GM12878 (cell line): ENCODE measurements around the gene ITGA2. TPM values are rescaled to one million over a fixed set of nuclear protein-coding genes. Genes with fewer than 3 reads are reported as not detected.

Source experiments
- ATAC-seq: fragments of 200-7000 bp; cut with Tn5 transposase; 3 replicates; pipeline ENCODE4 v1.9.1; 2020; ENCODE audit warnings: mild to moderate bottlenecking, moderate library complexity
- BruUV-seq: library from RNA; stranded (reverse); fragments of 400-500 nt; replicated peaks from 2 replicates; lab custom pipeline; 2021; lab: Mats Ljungman, UMichigan
- CTCF ChIA-PET: fragments of 300-600 bp; sonication (Branson Sonifier 250); formaldehyde crosslinking; extraction: SDS; loops from one replicate; lab custom pipeline; 2021; ENCODE audit warnings: inconsistent platforms; lab: Yijun Ruan, JAX
- POLR2A ChIA-PET: fragments of 350-600 bp; formaldehyde crosslinking; extraction: SDS; loops from one replicate; lab custom pipeline; 2021; ENCODE audit warnings: inconsistent platforms; lab: Charles Lee
- RAD21 ChIA-PET: fragments of 300-600 bp; sonication (Branson Sonifier 250); formaldehyde crosslinking; loops from one replicate; lab custom pipeline; 2023; ENCODE audit warnings: antibody characterized with exemption; ENCODE audit not compliant: unreplicated experiment; lab: Charles Lee
- SMC1A ChIA-PET: fragments of 300-600 bp; sonication (Branson Sonifier 250); formaldehyde crosslinking; loops from one replicate; lab custom pipeline; 2023; ENCODE audit not compliant: unreplicated experiment, uncharacterized antibody; lab: Charles Lee
- DNase-seq: peaks from one replicate; pipeline ENCODE4 v3.0.0-alpha.2; 2011; ENCODE audit warnings: low read depth, low spot score
- FAIRE-seq: peaks from 3 replicates; lab custom pipeline; 2011; peaks lifted over from hg19 to GRCh38; lab: Jason Lieb, UNC
- H2AFZ ChIP-seq: 2 replicates; pipeline ENCODE4 v1.6.0; 2011; ENCODE audit warnings: low read depth, low read length, control low read depth; ENCODE audit not compliant: control insufficient read depth
- H3K27ac ChIP-seq: 2 replicates; pipeline ENCODE4 v1.5.1; 2011; ENCODE audit warnings: control low read depth; ENCODE audit not compliant: control insufficient read depth, insufficient read depth
- H3K27me3 ChIP-seq, 2 experiments: replicated peaks in 1 of 2; 2 replicates each; pipeline versions ENCODE4 v1.6.0 to v1.6.1; 2011; ENCODE audit warnings: low read length in 1 of 2; ENCODE audit not compliant: control insufficient read depth in 2 of 2, insufficient read depth in 2 of 2
- H3K36me3 ChIP-seq, 2 experiments: 2 replicates each; pipeline ENCODE4 v1.5.1; 2011; ENCODE audit warnings: low read length in 1 of 2; ENCODE audit not compliant: control insufficient read depth in 2 of 2, insufficient read depth in 2 of 2
- H3K4me1 ChIP-seq: 2 replicates; pipeline ENCODE4 v1.6.1; 2011; ENCODE audit warnings: mild to moderate bottlenecking, low read length, moderate library complexity, mixed read lengths; ENCODE audit not compliant: control insufficient read depth, insufficient read depth
- H3K4me2 ChIP-seq: 2 replicates; pipeline ENCODE4 v1.6.0; 2011; ENCODE audit warnings: control low read depth; ENCODE audit not compliant: control insufficient read depth, insufficient read depth
- H3K4me3 ChIP-seq: fragments of 200-600 bp; sonication (generic); 2 replicates; pipeline ENCODE4 v1.5.1; 2016
- H3K79me2 ChIP-seq: 2 replicates; pipeline ENCODE4 v1.6.0; 2011; ENCODE audit warnings: low read length; ENCODE audit not compliant: control insufficient read depth, insufficient read depth
- H3K9ac ChIP-seq: 2 replicates; pipeline ENCODE4 v1.8.0; 2011; ENCODE audit warnings: low read length, control low read depth, mixed read lengths; ENCODE audit not compliant: control insufficient read depth, insufficient read depth
- H3K9me3 ChIP-seq: replicated peaks from 3 replicates; pipeline ENCODE4 v1.5.1; 2011; ENCODE audit warnings: mild to moderate bottlenecking, low read length; ENCODE audit not compliant: control insufficient read depth, insufficient read depth
- H4K20me1 ChIP-seq: 2 replicates; pipeline ENCODE4 v1.6.0; 2011; ENCODE audit not compliant: control insufficient read depth, insufficient read depth
- HDAC6 ChIP-seq: fragments of 200-600 bp; sonication (generic); IDR thresholded peaks from one replicate; pipeline ENCODE4 v1.8.0; 2017; ENCODE audit warnings: antibody characterized with exemption; ENCODE audit not compliant: unreplicated experiment
- NR2F1 ChIP-seq: fragments of 450-650 bp; conservative IDR thresholded peaks from 2 replicates; pipeline ENCODE4 v1.6.1; 2017; ENCODE audit warnings: mild to moderate bottlenecking
- POLR2AphosphoS5 ChIP-seq: IDR thresholded peaks from 2 replicates; pipeline ENCODE4 v1.6.1; 2011; ENCODE audit warnings: mild to moderate bottlenecking, low read length, inconsistent platforms
- ZNF217 ChIP-seq: fragments of 450-650 bp; IDR thresholded peaks from 2 replicates; pipeline ENCODE4 v1.6.1; 2017; ENCODE audit warnings: antibody characterized with exemption, mild to moderate bottlenecking
- ZZZ3 ChIP-seq: IDR thresholded peaks from 2 replicates; pipeline ENCODE4 v1.6.1; 2011; ENCODE audit warnings: low read depth; ENCODE audit not compliant: control insufficient read depth, insufficient read length
- WGBS: methylation state at CpG from one replicate; pipeline ENCODE4 v1.1.6; 2016; ENCODE audit warnings: low lambda C conversion rate; ENCODE audit not compliant: insufficient replicate concordance, insufficient coverage; ENCODE audit errors: missing lambda C conversion rate; 5-methylcytosine and 5-hydroxymethylcytosine counted together
- in situ Hi-C: fragments of 300-500 bp; cut with MboI; formaldehyde crosslinking; loops from 9 replicates; pipeline ENCODE4 v1.14.3; 2018; ENCODE audit warnings: mixed read lengths
- intact Hi-C: fragments of 100-400 bp; cut with micrococcal nuclease; formaldehyde crosslinking; loops from one replicate; pipeline ENCODE4 v1.14.2; 2022; ENCODE audit not compliant: unreplicated experiment
- polyA plus RNA-seq, 11 experiments: library from polyadenylated mRNA; depleted of rRNA in 4 of 11; unstranded in 6 of 11; stranded (reverse) in 5 of 11; fragments of >200 nt; fragmentation: Nextera tagmentation in 4 of 11; fragmentation: Illumina TruSeq in 1 of 11; extraction: Ambion mirVana in 4 of 11; extraction: Trizol in 1 of 11; gene quantifications; 1 replicate in 1 of 11; 2 replicates in 10 of 11; pipeline versions ENCODE4 v1.2.1 to v1.2.3, GENCODE V29; 2011 to 2016; ENCODE audit warnings: inconsistent platforms in 2 of 11, missing spikeins in 2 of 11, low read depth in 1 of 11
- total RNA-seq, 4 experiments: library from RNA; depleted of rRNA in 3 of 4; stranded (reverse); fragments of >200 nt in 3 of 4; fragmentation: Illumina TruSeq in 1 of 4; extraction: Trizol in 1 of 4; gene quantifications; 2 replicates each; pipeline versions ENCODE4 v1.2.1 to v1.2.3, GENCODE V29; 2013 to 2021
- TF ChIP-seq, protein P1 (sequence below): IDR thresholded peaks from 2 replicates; pipeline ENCODE4 v1.6.1; 2011; ENCODE audit warnings: borderline replicate concordance, low read depth, mild to moderate bottlenecking, moderate library complexity, low read length; ENCODE audit not compliant: insufficient read depth, poor library complexity, severe bottlenecking
- TF ChIP-seq, protein P2 (sequence below): IDR thresholded peaks from 2 replicates; pipeline ENCODE4 v1.6.1; 2012; ENCODE audit warnings: low read depth, low read length, improper control_type of control experiment

Gene ITGA2
- total and polyA plus RNA-seq, 10 of the 15 experiments (the other 5 are each of a cell fraction or from before 2014, with no cell fraction given), result under 0.01 to 0.13 (median 0.03) TPM; not detected in 6

DNA sequence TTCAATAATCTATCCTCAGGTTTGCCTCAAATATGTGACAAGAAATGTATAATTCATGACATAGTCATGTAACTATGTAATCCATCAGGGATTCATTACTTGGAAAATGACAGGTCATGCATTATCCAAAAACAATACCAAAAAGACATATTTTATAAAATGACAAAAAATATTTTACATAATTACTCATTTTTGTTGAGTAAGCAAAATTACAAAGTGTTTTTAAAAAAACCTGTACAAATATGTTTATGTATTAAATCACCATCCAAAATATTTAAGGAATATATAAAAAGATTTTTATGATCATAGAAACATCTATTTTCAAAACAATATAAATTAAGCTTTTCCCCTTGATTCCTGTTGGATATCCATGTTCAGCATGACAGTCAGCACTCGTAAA is 36.7 kb upstream of the ITGA2 start:
- H2AFZ ChIP-seq, result no peak overlapping the region
- ATAC-seq, result no peak
- WGBS, result 0% methylated on average over 1 of the region's 1 CpG
- no peak overlapping the region for H3K4me3 ChIP-seq
- H4K20me1 ChIP-seq, result no peaks in the 10 kb centered on the region
- in situ Hi-C loops, result no loop called here
- H3K79me2 ChIP-seq, result no peaks in the 10 kb centered on the region
- H3K27me3 ChIP-seq, result no peaks in the 10 kb centered on the region
- no peaks in the 10 kb centered on the region for H3K9me3 ChIP-seq
- FAIRE-seq, result no peak
- intact Hi-C loops, result no loop called here
- no peak overlapping the region for H3K4me2 ChIP-seq
- ChIA-PET CTCF (interaction anchor here (0.6 to 1.0 kb wide), 2 partner anchors 140 to 1560 kb away, joined by 3 to 4 read pairs; no protein-coding TSS in a partner anchor), RAD21 (interaction anchor here (1.0 kb wide), 1 partner anchor 145 kb away, joined by 3 read pairs; no protein-coding TSS in a partner anchor), POLR2A (no interaction called here), SMC1A (interaction anchor here (0.7 to 1.1 kb wide), 3 partner anchors 23 to 148 kb away, joined by 3 to 4 read pairs (median 3); no protein-coding TSS in a partner anchor)
- no peaks in the 10 kb centered on the region for H3K36me3 ChIP-seq
- no TSS peak for BruUV-seq
- no peak overlapping the region for H3K9ac ChIP-seq
- no peaks in the 10 kb centered on the region for H3K4me1 ChIP-seq
- H3K27ac ChIP-seq, result no peak overlapping the region
- no peak for TF ChIP-seq ZZZ3
- TF ChIP-seq, protein P1, sequence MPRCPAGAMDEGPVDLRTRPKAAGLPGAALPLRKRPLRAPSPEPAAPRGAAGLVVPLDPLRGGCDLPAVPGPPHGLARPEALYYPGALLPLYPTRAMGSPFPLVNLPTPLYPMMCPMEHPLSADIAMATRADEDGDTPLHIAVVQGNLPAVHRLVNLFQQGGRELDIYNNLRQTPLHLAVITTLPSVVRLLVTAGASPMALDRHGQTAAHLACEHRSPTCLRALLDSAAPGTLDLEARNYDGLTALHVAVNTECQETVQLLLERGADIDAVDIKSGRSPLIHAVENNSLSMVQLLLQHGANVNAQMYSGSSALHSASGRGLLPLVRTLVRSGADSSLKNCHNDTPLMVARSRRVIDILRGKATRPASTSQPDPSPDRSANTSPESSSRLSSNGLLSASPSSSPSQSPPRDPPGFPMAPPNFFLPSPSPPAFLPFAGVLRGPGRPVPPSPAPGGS, result no peak
- no peak for TF ChIP-seq HDAC6
- no peak for TF ChIP-seq POLR2AphosphoS5
- TF ChIP-seq ZNF217, result no peak
- TF ChIP-seq, protein P2, sequence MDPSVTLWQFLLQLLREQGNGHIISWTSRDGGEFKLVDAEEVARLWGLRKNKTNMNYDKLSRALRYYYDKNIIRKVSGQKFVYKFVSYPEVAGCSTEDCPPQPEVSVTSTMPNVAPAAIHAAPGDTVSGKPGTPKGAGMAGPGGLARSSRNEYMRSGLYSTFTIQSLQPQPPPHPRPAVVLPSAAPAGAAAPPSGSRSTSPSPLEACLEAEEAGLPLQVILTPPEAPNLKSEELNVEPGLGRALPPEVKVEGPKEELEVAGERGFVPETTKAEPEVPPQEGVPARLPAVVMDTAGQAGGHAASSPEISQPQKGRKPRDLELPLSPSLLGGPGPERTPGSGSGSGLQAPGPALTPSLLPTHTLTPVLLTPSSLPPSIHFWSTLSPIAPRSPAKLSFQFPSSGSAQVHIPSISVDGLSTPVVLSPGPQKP, result no peak
- TF ChIP-seq NR2F1, result no peak
- no peak for DNase-seq
